Stomach (tissue), 9 donors: ENCODE data around the gene SLC7A14. TPM values are rescaled to one million over a fixed set of nuclear protein-coding genes. Genes with fewer than 3 reads are reported as not detected.
A peak's percentile ranks its signal among the peaks of the same experiment; 100 is the strongest.

Experiments
- DNase-seq, 2 donors: peaks; one replicate each; pipeline versions ENCODE4 v3.0.0 to v3.0.0-alpha.2; 2013 to 2019
- H3K27ac ChIP-seq, 5 donors: fragments of 200-600 bp in 4 of 5; sonication (generic) in 4 of 5; one replicate each; pipeline ENCODE4 v1.5.1; 2013 to 2019; ENCODE audit warnings: mild to moderate bottlenecking in 1 of 5, moderate library complexity in 1 of 5
- H3K27me3 ChIP-seq, 3 donors: fragments of 200-600 bp; sonication (generic); one replicate each; pipeline ENCODE4 v1.5.1; 2017 to 2019; ENCODE audit warnings: mixed run types in 1 of 3
- H3K36me3 ChIP-seq, 4 donors: fragments of 200-600 bp; sonication (generic); 1 replicate in 3 of 4; 2 replicates in 1 of 4; pipeline ENCODE4 v1.5.1; 2016 to 2019
- H3K4me1 ChIP-seq, 4 donors: fragments of 200-600 bp; sonication (generic); one replicate each; pipeline ENCODE4 v1.5.1; 2016 to 2019
- H3K4me3 ChIP-seq, 4 donors: fragments of 200-600 bp; sonication (generic) in 3 of 4; one replicate each; pipeline ENCODE4 v1.5.1; 2016 to 2019; ENCODE audit warnings: mild to moderate bottlenecking in 1 of 4
- H3K9me3 ChIP-seq, 4 donors: fragments of 200-600 bp; sonication (generic); one replicate each; pipeline ENCODE4 v1.5.1; 2016 to 2019
- EP300 ChIP-seq: sonication (generic); formaldehyde crosslinking; IDR thresholded peaks from one replicate; pipeline ENCODE4 v1.6.1; 2017; ENCODE audit warnings: antibody characterized with exemption
- POLR2A ChIP-seq, 4 donors: fragments of 450-650 bp; IDR thresholded peaks; one replicate each; pipeline ENCODE4 v1.6.1; 2016; ENCODE audit warnings: antibody characterized with exemption in 4 of 4, control low read depth in 2 of 4, mild to moderate bottlenecking in 1 of 4, moderate library complexity in 1 of 4
- POLR2AphosphoS5 ChIP-seq, 3 donors: sonication (generic); formaldehyde crosslinking; IDR thresholded peaks; one replicate each; pipeline ENCODE4 v1.6.1; 2016; ENCODE audit warnings: antibody characterized with exemption in 3 of 3
- WGBS, 5 donors: extraction: QIAGEN DNeasy Blood & Tissue Kit in 3 of 5; methylation state at CpG; one replicate each; pipeline versions ENCODE4 v1.1.5 to v1.1.7; 2013 to 2018; 5-methylcytosine and 5-hydroxymethylcytosine counted together
- intact Hi-C: fragments of 100-400 bp; cut with DNase I; formaldehyde crosslinking; loops from one replicate; pipeline ENCODE4 v1.15.1; 2023; ENCODE audit warnings: low total_unique reads
- polyA plus RNA-seq, 3 donors: library from polyadenylated mRNA; stranded (reverse); fragments of 200-250 nt; gene quantifications; one replicate each; pipeline ENCODE4 v1.2.3, GENCODE V29; 2013
- total RNA-seq, 5 donors: library from RNA; depleted of rRNA; stranded (reverse); fragments of >200 nt; gene quantifications; one replicate each; pipeline versions ENCODE4 v1.1.0 to v1.2.3, GENCODE V29; 2014 to 2016
- TF ChIP-seq, protein P1 (sequence below), 7 experiments: fragments of 450-650 bp in 4 of 7; fragments of 200-600 bp in 3 of 7; sonication (generic) in 3 of 7; IDR thresholded peaks; one replicate each; pipeline ENCODE4 v1.5.1; 2016 to 2019; ENCODE audit warnings: antibody characterized with exemption in 7 of 7, control low read depth in 2 of 7, mild to moderate bottlenecking in 1 of 7
- donor health status: healthy with polysubstance abuse.
- donor health status: Bipolar disorder and iron deficiency.
- donor health status: healthy.

SLC7A14 gene
- total and polyA plus RNA-seq, 8 donors: 0.10 to 2.4 (median 0.43) TPM; not detected in 5

- Histone ChIP-seq H3K36me3 (no peaks in the 10 kb centered on the region), H3K4me3 (no peak overlapping the region), H3K27me3 (no peaks in the 10 kb centered on the region), H3K27ac (no peak overlapping the region), H3K4me1 (no peaks in the 10 kb centered on the region), H3K9me3 (no peaks in the 10 kb centered on the region)
- intact Hi-C loops: no loop called here
- TF ChIP-seq EP300 (no peak), POLR2A (IDR thresholded peaks at IDR 0.05) (no peak), POLR2AphosphoS5 (IDR thresholded peaks at IDR 0.05) (no peak)
- TF ChIP-seq, protein P1, sequence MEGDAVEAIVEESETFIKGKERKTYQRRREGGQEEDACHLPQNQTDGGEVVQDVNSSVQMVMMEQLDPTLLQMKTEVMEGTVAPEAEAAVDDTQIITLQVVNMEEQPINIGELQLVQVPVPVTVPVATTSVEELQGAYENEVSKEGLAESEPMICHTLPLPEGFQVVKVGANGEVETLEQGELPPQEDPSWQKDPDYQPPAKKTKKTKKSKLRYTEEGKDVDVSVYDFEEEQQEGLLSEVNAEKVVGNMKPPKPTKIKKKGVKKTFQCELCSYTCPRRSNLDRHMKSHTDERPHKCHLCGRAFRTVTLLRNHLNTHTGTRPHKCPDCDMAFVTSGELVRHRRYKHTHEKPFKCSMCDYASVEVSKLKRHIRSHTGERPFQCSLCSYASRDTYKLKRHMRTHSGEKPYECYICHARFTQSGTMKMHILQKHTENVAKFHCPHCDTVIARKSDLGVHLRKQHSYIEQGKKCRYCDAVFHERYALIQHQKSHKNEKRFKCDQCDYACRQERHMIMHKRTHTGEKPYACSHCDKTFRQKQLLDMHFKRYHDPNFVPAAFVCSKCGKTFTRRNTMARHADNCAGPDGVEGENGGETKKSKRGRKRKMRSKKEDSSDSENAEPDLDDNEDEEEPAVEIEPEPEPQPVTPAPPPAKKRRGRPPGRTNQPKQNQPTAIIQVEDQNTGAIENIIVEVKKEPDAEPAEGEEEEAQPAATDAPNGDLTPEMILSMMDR (IDR thresholded peaks at IDR 0.05): no peak
- 33 to 53% (median 42%) methylated on average over 2 of the region's 2 CpGs for WGBS, 5 donors
- no peak for DNase-seq
Observed at GRCh38 chr3:170522201-170522600, 63.7 kb downstream of the SLC7A14 start.

- Histone ChIP-seq H3K4me3 (no peak overlapping the region), H3K27ac (no peak overlapping the region), H3K9me3 (no peaks in the 10 kb centered on the region), H3K36me3 (no peaks in the 10 kb centered on the region), H3K4me1 (no peaks in the 10 kb centered on the region), H3K27me3 (no peaks in the 10 kb centered on the region)
- TF ChIP-seq POLR2A (IDR thresholded peaks at IDR 0.05) (no peak), POLR2AphosphoS5 (IDR thresholded peaks at IDR 0.05) (no peak), EP300 (no peak)
- TF ChIP-seq, protein P1 (IDR thresholded peaks at IDR 0.05): no peak
- WGBS, 5 donors: 23 to 32% (median 25%) methylated on average over 2 of the region's 2 CpGs
- intact Hi-C loops: no loop called here
- DNase-seq: peak in 1 of 2 donors; percentile 50
Observed at GRCh38 chr3:170520996-170521395, 64.9 kb downstream of the SLC7A14 start.

DNA sequence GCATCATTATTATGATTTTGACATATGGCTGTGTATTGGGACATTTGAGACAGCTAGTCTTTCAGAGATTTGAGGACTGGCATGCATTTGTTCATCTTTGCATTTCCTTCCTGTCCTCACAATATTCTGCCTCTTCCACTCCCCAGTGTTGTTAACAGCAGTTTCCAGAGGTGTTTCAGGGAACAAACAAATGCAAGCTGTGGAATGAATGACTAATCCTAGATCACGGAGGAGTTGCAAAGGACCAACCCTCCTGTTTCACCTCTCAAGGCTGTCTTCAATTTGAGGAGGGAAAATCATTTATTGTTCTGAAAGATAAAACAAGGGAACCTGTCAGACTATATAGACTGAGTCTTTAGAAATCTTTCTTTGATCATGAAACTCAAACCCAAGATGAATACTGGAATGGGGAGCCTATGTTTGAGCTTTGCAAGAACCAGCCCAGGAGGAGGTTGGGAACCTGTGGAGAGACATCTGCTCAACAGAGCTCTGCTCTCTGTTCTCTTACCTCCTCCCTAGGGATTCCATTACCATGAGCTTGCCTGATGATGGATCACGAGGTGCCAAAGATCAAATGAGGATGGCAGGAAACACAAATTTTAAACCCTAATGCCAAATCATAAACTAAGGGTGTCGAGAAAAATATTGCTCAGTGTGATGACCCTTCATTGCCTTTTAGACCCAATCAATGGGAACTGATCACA lies 68.5 kb downstream of the SLC7A14 start:
- Histone ChIP-seq H3K4me1 (no peaks in the 10 kb centered on the region), H3K27me3 (no peaks in the 10 kb centered on the region), H3K4me3 (no peak overlapping the region), H3K36me3 (no peaks in the 10 kb centered on the region), H3K9me3 (no peaks in the 10 kb centered on the region), H3K27ac (no peak overlapping the region)
- TF ChIP-seq POLR2A (IDR thresholded peaks at IDR 0.05): no peak
- TF ChIP-seq EP300: no peak
- TF ChIP-seq POLR2AphosphoS5 (IDR thresholded peaks at IDR 0.05): no peak
- TF ChIP-seq, protein P1 (IDR thresholded peaks at IDR 0.05): no peak
- intact Hi-C loops: no loop called here
- 64 to 75% (median 69%) methylated on average over 3 of the region's 3 CpGs for WGBS, 5 donors
- DNase-seq: no peak

DNA sequence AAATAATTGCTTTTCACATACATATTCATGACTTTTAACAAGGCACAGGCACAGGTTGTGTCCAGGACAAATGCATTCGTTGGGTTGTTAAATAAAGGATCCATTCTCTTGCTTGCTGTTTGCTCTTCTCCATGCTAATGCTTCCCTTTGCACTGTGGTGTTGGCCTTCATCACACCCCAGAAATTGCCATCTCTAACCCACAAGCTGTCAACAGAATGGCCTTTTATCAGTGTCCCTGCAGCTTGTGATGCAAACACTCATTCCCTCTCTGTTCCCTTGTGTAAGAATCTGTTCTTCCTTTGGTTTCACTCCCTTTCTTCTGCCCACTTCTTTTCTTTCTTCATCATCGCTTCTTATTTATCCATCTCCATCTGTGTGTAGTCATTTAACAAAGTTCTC lies 72.2 kb downstream of the SLC7A14 start:
- intact Hi-C loops: no loop called here
- H3K36me3 ChIP-seq: no peaks in the 10 kb centered on the region
- 59 to 74% (median 66%) methylated on average over 2 of the region's 2 CpGs for WGBS, 5 donors
- no peak overlapping the region for H3K4me3 ChIP-seq
- no peaks in the 10 kb centered on the region for H3K4me1 ChIP-seq
- H3K9me3 ChIP-seq: no peaks in the 10 kb centered on the region
- H3K27me3 ChIP-seq: no peaks in the 10 kb centered on the region
- no peak overlapping the region for H3K27ac ChIP-seq
- no peak for TF ChIP-seq EP300
- no peak for TF ChIP-seq POLR2A (IDR thresholded peaks at IDR 0.05)
- TF ChIP-seq, protein P1 (IDR thresholded peaks at IDR 0.05): no peak
- no peak for TF ChIP-seq POLR2AphosphoS5 (IDR thresholded peaks at IDR 0.05)
- DNase-seq: no peak
